GM12878 (cell line): ENCODE measurements around the gene RNF25. TPM values are rescaled to one million over a fixed set of nuclear protein-coding genes. Genes with fewer than 3 reads are reported as not detected.

Source experiments
- ATAC-seq: fragments of 200-7000 bp; cut with Tn5 transposase; 3 replicates; pipeline ENCODE4 v1.9.1; 2020; ENCODE audit warnings: mild to moderate bottlenecking, moderate library complexity
- BruUV-seq: library from RNA; stranded (reverse); fragments of 400-500 nt; replicated peaks from 2 replicates; lab custom pipeline; 2021; lab: Mats Ljungman, UMichigan
- CTCF ChIA-PET: fragments of 300-600 bp; sonication (Branson Sonifier 250); formaldehyde crosslinking; extraction: SDS; loops from one replicate; lab custom pipeline; 2021; ENCODE audit warnings: inconsistent platforms; lab: Yijun Ruan, JAX
- POLR2A ChIA-PET: fragments of 350-600 bp; formaldehyde crosslinking; extraction: SDS; loops from one replicate; lab custom pipeline; 2021; ENCODE audit warnings: inconsistent platforms; lab: Charles Lee
- RAD21 ChIA-PET: fragments of 300-600 bp; sonication (Branson Sonifier 250); formaldehyde crosslinking; loops from one replicate; lab custom pipeline; 2023; ENCODE audit warnings: antibody characterized with exemption; ENCODE audit not compliant: unreplicated experiment; lab: Charles Lee
- SMC1A ChIA-PET: fragments of 300-600 bp; sonication (Branson Sonifier 250); formaldehyde crosslinking; loops from one replicate; lab custom pipeline; 2023; ENCODE audit not compliant: unreplicated experiment, uncharacterized antibody; lab: Charles Lee
- DNase-seq: peaks from one replicate; pipeline ENCODE4 v3.0.0-alpha.2; 2011; ENCODE audit warnings: low read depth, low spot score
- FAIRE-seq: peaks from 3 replicates; lab custom pipeline; 2011; peaks lifted over from hg19 to GRCh38; lab: Jason Lieb, UNC
- H2AFZ ChIP-seq: 2 replicates; pipeline ENCODE4 v1.6.0; 2011; ENCODE audit warnings: low read depth, low read length, control low read depth; ENCODE audit not compliant: control insufficient read depth
- H3K27ac ChIP-seq: 2 replicates; pipeline ENCODE4 v1.5.1; 2011; ENCODE audit warnings: control low read depth; ENCODE audit not compliant: control insufficient read depth, insufficient read depth
- H3K27me3 ChIP-seq, 2 experiments: replicated peaks in 1 of 2; 2 replicates each; pipeline versions ENCODE4 v1.6.0 to v1.6.1; 2011; ENCODE audit warnings: low read length in 1 of 2; ENCODE audit not compliant: control insufficient read depth in 2 of 2, insufficient read depth in 2 of 2
- H3K36me3 ChIP-seq, 2 experiments: 2 replicates each; pipeline ENCODE4 v1.5.1; 2011; ENCODE audit warnings: low read length in 1 of 2; ENCODE audit not compliant: control insufficient read depth in 2 of 2, insufficient read depth in 2 of 2
- H3K4me1 ChIP-seq: 2 replicates; pipeline ENCODE4 v1.6.1; 2011; ENCODE audit warnings: mild to moderate bottlenecking, low read length, moderate library complexity, mixed read lengths; ENCODE audit not compliant: control insufficient read depth, insufficient read depth
- H3K4me2 ChIP-seq: 2 replicates; pipeline ENCODE4 v1.6.0; 2011; ENCODE audit warnings: control low read depth; ENCODE audit not compliant: control insufficient read depth, insufficient read depth
- H3K4me3 ChIP-seq: fragments of 200-600 bp; sonication (generic); 2 replicates; pipeline ENCODE4 v1.5.1; 2016
- H3K79me2 ChIP-seq: 2 replicates; pipeline ENCODE4 v1.6.0; 2011; ENCODE audit warnings: low read length; ENCODE audit not compliant: control insufficient read depth, insufficient read depth
- H3K9ac ChIP-seq: 2 replicates; pipeline ENCODE4 v1.8.0; 2011; ENCODE audit warnings: low read length, control low read depth, mixed read lengths; ENCODE audit not compliant: control insufficient read depth, insufficient read depth
- H3K9me3 ChIP-seq: replicated peaks from 3 replicates; pipeline ENCODE4 v1.5.1; 2011; ENCODE audit warnings: mild to moderate bottlenecking, low read length; ENCODE audit not compliant: control insufficient read depth, insufficient read depth
- H4K20me1 ChIP-seq: 2 replicates; pipeline ENCODE4 v1.6.0; 2011; ENCODE audit not compliant: control insufficient read depth, insufficient read depth
- ASH2L ChIP-seq: fragments of 300-600, 200-600 bp; sonication (generic); IDR thresholded peaks from 2 replicates; pipeline ENCODE4 v1.6.1; 2017; ENCODE audit warnings: low read depth, mild to moderate bottlenecking, borderline replicate concordance
- CBX3 ChIP-seq: fragments of 200-600 bp; sonication (generic); IDR thresholded peaks from 2 replicates; pipeline ENCODE4 v1.6.1; 2016; ENCODE audit warnings: low read depth, borderline replicate concordance
- E4F1 ChIP-seq: fragments of 450-650 bp; IDR thresholded peaks from 2 replicates; pipeline ENCODE4 v1.6.1; 2018; ENCODE audit warnings: borderline replicate concordance, mild to moderate bottlenecking; ENCODE audit not compliant: partially characterized antibody
- EED ChIP-seq: sonication (generic); IDR thresholded peaks from 2 replicates; pipeline ENCODE4 v1.6.1; 2016; ENCODE audit warnings: antibody characterized with exemption, low read depth
- FOXK2 ChIP-seq: fragments of 450-650 bp; IDR thresholded peaks from 2 replicates; pipeline ENCODE4 v1.6.1; 2017; ENCODE audit warnings: mild to moderate bottlenecking, moderate library complexity
- MEF2A ChIP-seq: IDR thresholded peaks from 2 replicates; pipeline ENCODE4 v1.6.1; 2011; ENCODE audit warnings: low read depth, mild to moderate bottlenecking, low read length, moderate library complexity; ENCODE audit not compliant: insufficient read depth
- MLLT1 ChIP-seq: fragments of 450-650 bp; IDR thresholded peaks from 2 replicates; pipeline ENCODE4 v1.6.1; 2016; ENCODE audit warnings: mild to moderate bottlenecking
- NR2C2 ChIP-seq: IDR thresholded peaks from 2 replicates; pipeline ENCODE4 v1.6.1; 2011; ENCODE audit warnings: borderline replicate concordance, low read depth; ENCODE audit not compliant: control insufficient read depth, insufficient read length
- POLR2A ChIP-seq: IDR thresholded peaks from 2 replicates; pipeline ENCODE4 v1.6.1; 2011; ENCODE audit warnings: low read depth, mild to moderate bottlenecking, low read length
- RAD51 ChIP-seq: fragments of 450-650 bp; IDR thresholded peaks from 2 replicates; pipeline ENCODE4 v1.6.1; 2016; ENCODE audit warnings: moderate library complexity, mild to moderate bottlenecking, inconsistent platforms
- RBBP5 ChIP-seq: fragments of 200-600 bp; sonication (generic); conservative IDR thresholded peaks from 2 replicates; pipeline ENCODE4 v1.6.1; 2016
- RCOR1 ChIP-seq: conservative IDR thresholded peaks from 2 replicates; pipeline ENCODE4 v1.6.1; 2012; ENCODE audit warnings: low read depth, low read length, improper control_type of control experiment
- ZNF207 ChIP-seq: fragments of 450-650 bp; IDR thresholded peaks from 2 replicates; pipeline ENCODE4 v1.6.1; 2014; ENCODE audit warnings: antibody characterized with exemption, mild to moderate bottlenecking, borderline replicate concordance
- ZSCAN29 ChIP-seq: fragments of 450-650 bp; IDR thresholded peaks from 2 replicates; pipeline ENCODE4 v1.6.1; 2017; ENCODE audit warnings: mild to moderate bottlenecking, moderate library complexity
- WGBS: methylation state at CpG from one replicate; pipeline ENCODE4 v1.1.6; 2016; ENCODE audit warnings: low lambda C conversion rate; ENCODE audit not compliant: insufficient replicate concordance, insufficient coverage; ENCODE audit errors: missing lambda C conversion rate; 5-methylcytosine and 5-hydroxymethylcytosine counted together
- in situ Hi-C: fragments of 300-500 bp; cut with MboI; formaldehyde crosslinking; loops from 9 replicates; pipeline ENCODE4 v1.14.3; 2018; ENCODE audit warnings: mixed read lengths
- intact Hi-C: fragments of 100-400 bp; cut with micrococcal nuclease; formaldehyde crosslinking; loops from one replicate; pipeline ENCODE4 v1.14.2; 2022; ENCODE audit not compliant: unreplicated experiment
- polyA plus RNA-seq, 11 experiments: library from polyadenylated mRNA; depleted of rRNA in 4 of 11; unstranded in 6 of 11; stranded (reverse) in 5 of 11; fragments of >200 nt; fragmentation: Nextera tagmentation in 4 of 11; fragmentation: Illumina TruSeq in 1 of 11; extraction: Ambion mirVana in 4 of 11; extraction: Trizol in 1 of 11; gene quantifications; 1 replicate in 1 of 11; 2 replicates in 10 of 11; pipeline versions ENCODE4 v1.2.1 to v1.2.3, GENCODE V29; 2011 to 2016; ENCODE audit warnings: inconsistent platforms in 2 of 11, missing spikeins in 2 of 11, low read depth in 1 of 11
- total RNA-seq, 4 experiments: library from RNA; depleted of rRNA in 3 of 4; stranded (reverse); fragments of >200 nt in 3 of 4; fragmentation: Illumina TruSeq in 1 of 4; extraction: Trizol in 1 of 4; gene quantifications; 2 replicates each; pipeline versions ENCODE4 v1.2.1 to v1.2.3, GENCODE V29; 2013 to 2021
- TF ChIP-seq, protein P1 (sequence below): fragments of 150-350 bp; IDR thresholded peaks from 2 replicates; pipeline ENCODE4 v1.6.1; 2014; ENCODE audit warnings: mild to moderate bottlenecking, low read depth, low read length
- TF ChIP-seq, protein P2 (sequence below): fragments of 150-350 bp; IDR thresholded peaks from 2 replicates; pipeline ENCODE4 v1.6.1; 2016; ENCODE audit warnings: low read depth, low read length

RNF25 gene
- total and polyA plus RNA-seq, 10 of the 15 experiments (the other 5 are each of a cell fraction or from before 2014, with no cell fraction given) = 1.3 to 70.4 (median 28.4) TPM

DNA sequence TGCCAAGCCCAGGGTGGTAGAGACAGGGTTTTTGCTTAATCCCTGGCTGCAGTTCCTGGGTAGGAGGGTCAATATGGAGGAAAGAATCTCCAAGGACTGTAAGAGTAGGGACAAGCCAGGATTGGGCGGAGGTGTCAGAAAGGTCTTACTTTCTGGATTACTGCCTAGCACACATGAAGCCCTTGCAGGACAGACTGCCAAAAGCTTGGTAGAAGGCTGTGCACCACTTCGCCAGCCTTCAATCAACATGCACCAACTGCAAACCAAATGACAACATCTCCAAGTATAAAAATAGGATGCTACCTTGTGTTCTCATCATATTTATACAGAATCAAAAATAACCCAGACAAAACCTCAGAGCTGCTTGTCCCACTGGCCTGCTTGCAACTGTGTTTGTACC is 16.1 kb downstream of the RNF25 start:
- Histone ChIP-seq H3K36me3 (peaks cover 13 to 22% of the 10 kb centered on the region in 2 experiments; a peak in 3 of 4 replicates), H3K27ac (no peak overlapping the region), H3K4me3 (no peak overlapping the region), H3K27me3 (no peaks in the 10 kb centered on the region), H3K9ac (0 out of 2 replicates have a peak overlapping the region, but pooled peaks have one; percentile 27), H3K4me2 (peak overlapping the region; percentile 9; the same call in 1 of the 2 replicates), H3K4me1 (peaks cover 16% of the 10 kb centered on the region), H3K79me2 (peaks cover 31% of the 10 kb centered on the region), H3K9me3 (no peaks in the 10 kb centered on the region), H4K20me1 (no peaks in the 10 kb centered on the region), H2AFZ (no peak overlapping the region)
- no TSS peak for BruUV-seq
- DNase-seq (no peak), FAIRE-seq (no peak), ATAC-seq (no peak)
- no peak for TF ChIP-seq RCOR1
- TF ChIP-seq ASH2L = no peak
- TF ChIP-seq FOXK2 = no peak
- TF ChIP-seq MLLT1 = no peak
- TF ChIP-seq RAD51 = no peak
- no peak for TF ChIP-seq ZNF207
- TF ChIP-seq, protein P1, sequence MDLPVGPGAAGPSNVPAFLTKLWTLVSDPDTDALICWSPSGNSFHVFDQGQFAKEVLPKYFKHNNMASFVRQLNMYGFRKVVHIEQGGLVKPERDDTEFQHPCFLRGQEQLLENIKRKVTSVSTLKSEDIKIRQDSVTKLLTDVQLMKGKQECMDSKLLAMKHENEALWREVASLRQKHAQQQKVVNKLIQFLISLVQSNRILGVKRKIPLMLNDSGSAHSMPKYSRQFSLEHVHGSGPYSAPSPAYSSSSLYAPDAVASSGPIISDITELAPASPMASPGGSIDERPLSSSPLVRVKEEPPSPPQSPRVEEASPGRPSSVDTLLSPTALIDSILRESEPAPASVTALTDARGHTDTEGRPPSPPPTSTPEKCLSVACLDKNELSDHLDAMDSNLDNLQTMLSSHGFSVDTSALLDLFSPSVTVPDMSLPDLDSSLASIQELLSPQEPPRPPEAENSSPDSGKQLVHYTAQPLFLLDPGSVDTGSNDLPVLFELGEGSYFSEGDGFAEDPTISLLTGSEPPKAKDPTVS = no peak
- no peak for TF ChIP-seq ZSCAN29
- no peak for TF ChIP-seq POLR2A
- TF ChIP-seq, protein P2, sequence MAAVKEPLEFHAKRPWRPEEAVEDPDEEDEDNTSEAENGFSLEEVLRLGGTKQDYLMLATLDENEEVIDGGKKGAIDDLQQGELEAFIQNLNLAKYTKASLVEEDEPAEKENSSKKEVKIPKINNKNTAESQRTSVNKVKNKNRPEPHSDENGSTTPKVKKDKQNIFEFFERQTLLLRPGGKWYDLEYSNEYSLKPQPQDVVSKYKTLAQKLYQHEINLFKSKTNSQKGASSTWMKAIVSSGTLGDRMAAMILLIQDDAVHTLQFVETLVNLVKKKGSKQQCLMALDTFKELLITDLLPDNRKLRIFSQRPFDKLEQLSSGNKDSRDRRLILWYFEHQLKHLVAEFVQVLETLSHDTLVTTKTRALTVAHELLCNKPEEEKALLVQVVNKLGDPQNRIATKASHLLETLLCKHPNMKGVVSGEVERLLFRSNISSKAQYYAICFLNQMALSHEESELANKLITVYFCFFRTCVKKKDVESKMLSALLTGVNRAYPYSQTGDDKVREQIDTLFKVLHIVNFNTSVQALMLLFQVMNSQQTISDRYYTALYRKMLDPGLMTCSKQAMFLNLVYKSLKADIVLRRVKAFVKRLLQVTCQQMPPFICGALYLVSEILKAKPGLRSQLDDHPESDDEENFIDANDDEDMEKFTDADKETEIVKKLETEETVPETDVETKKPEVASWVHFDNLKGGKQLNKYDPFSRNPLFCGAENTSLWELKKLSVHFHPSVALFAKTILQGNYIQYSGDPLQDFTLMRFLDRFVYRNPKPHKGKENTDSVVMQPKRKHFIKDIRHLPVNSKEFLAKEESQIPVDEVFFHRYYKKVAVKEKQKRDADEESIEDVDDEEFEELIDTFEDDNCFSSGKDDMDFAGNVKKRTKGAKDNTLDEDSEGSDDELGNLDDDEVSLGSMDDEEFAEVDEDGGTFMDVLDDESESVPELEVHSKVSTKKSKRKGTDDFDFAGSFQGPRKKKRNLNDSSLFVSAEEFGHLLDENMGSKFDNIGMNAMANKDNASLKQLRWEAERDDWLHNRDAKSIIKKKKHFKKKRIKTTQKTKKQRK = no peak
- TF ChIP-seq E4F1 = no peak
- no peak for TF ChIP-seq MEF2A
- no peak for TF ChIP-seq CBX3
- no peak for TF ChIP-seq NR2C2
- no peak for TF ChIP-seq EED
- no peak for TF ChIP-seq RBBP5
- in situ Hi-C loops (no loop called here), intact Hi-C loops (loop anchor here (5.0 to 10.0 kb wide), 2 partner anchors 258 to 361 kb away; partner anchors contain the start of genes CTDSP1 and TMBIM1)
- ChIA-PET POLR2A (interaction anchor here (0.5 to 0.8 kb wide), 2 partner anchors 9 to 98 kb away, joined by 3 to 8 read pairs; no protein-coding TSS in a partner anchor), SMC1A (interaction anchor here (1.0 kb wide), 2 partner anchors 11 to 194 kb away, joined by 3 to 4 read pairs; no protein-coding TSS in a partner anchor), CTCF (interaction anchor here (1.2 to 1.7 kb wide), 2 partner anchors 17 to 249 kb away, joined by 3 read pairs; partner anchors contain the start of genes RNF25 and STK36), RAD21 (interaction anchor here (1.0 kb wide), 1 partner anchor 383 kb away, joined by 3 read pairs; no protein-coding TSS in a partner anchor)
- WGBS = 97% methylated on average over 2 of the region's 2 CpGs
